Epithelial cell of esophagus (primary cell): ENCODE results near the gene SLAMF9.
A peak's percentile ranks its signal among the peaks of the same experiment; 100 is the strongest.

Experiments used
- DNase-seq: peaks from one replicate; pipeline ENCODE4 v3.0.0; 2010; ENCODE audit warnings: low read depth
- H3K4me3 ChIP-seq: 2 replicates; pipeline ENCODE4 v1.5.1; 2011; ENCODE audit warnings: mild to moderate bottlenecking, low read length, control low read depth
- CTCF ChIP-seq: IDR thresholded peaks from 2 replicates; pipeline ENCODE4 v1.5.1; 2011; ENCODE audit warnings: low read depth, mild to moderate bottlenecking, low read length, control low read depth, inconsistent platforms; ENCODE audit not compliant: insufficient read depth; ENCODE audit errors: missing control alignments

SLAMF9 gene

GRCh38 chr1:159921700-159922504 lies 32.1 kb downstream of the SLAMF9 start:
- peak overlapping the region; percentile 96 for H3K4me3 ChIP-seq
- TF ChIP-seq CTCF = no peak
- no peak for DNase-seq

- DNase-seq = peak; percentile 26
- H3K4me3 ChIP-seq = no peak overlapping the region
- no peak for TF ChIP-seq CTCF
Measured at GRCh38 chr1:159921251-159921650, 32.8 kb downstream of the SLAMF9 start.

- no peak for DNase-seq
- H3K4me3 ChIP-seq = no peak overlapping the region
- no peak for TF ChIP-seq CTCF
Measured at GRCh38 chr1:159920651-159921050, 33.4 kb downstream of the SLAMF9 start.

GRCh38 chr1:159920202-159920601 lies 33.8 kb downstream of the SLAMF9 start:
- TF ChIP-seq CTCF = no peak
- H3K4me3 ChIP-seq = no peak overlapping the region
- no peak for DNase-seq

- H3K4me3 ChIP-seq = no peak overlapping the region
- no peak for DNase-seq
- no peak for TF ChIP-seq CTCF
Measured at GRCh38 chr1:159919236-159919865, 34.7 kb downstream of the SLAMF9 start.

GRCh38 chr1:159918352-159919200 lies 35.5 kb downstream of the SLAMF9 start:
- no peak for DNase-seq
- TF ChIP-seq CTCF = no peak
- H3K4me3 ChIP-seq = no peak overlapping the region
